Esophagus squamous epithelium (tissue), 5 donors: ENCODE measurements around the gene TSHZ2. TPM values are rescaled to one million over a fixed set of nuclear protein-coding genes. Genes with fewer than 3 reads are reported as not detected.

ENCODE experiments used
- DNase-seq: peaks from one replicate; lab custom pipeline; 2025; lab: John Stamatoyannopoulos, UW
- H3K27ac ChIP-seq, 4 donors: fragments of 200-600 bp; sonication (generic); one replicate each; pipeline ENCODE4 v1.5.1; 2016 to 2019; ENCODE audit warnings: mild to moderate bottlenecking in 1 of 4
- H3K27me3 ChIP-seq, 4 donors: fragments of 200-600 bp; sonication (generic); 1 replicate in 3 of 4; 2 replicates in 1 of 4; pipeline versions ENCODE4 v1.5.1 to v1.6.0; 2017 to 2021; ENCODE audit warnings: antibody characterized with exemption in 1 of 4
- H3K36me3 ChIP-seq, 3 donors: fragments of 200-600 bp; sonication (generic); one replicate each; pipeline ENCODE4 v1.5.1; 2016 to 2019
- H3K4me1 ChIP-seq, 3 donors: fragments of 200-600 bp; sonication (generic); one replicate each; pipeline ENCODE4 v1.5.1; 2017 to 2019
- H3K4me3 ChIP-seq, 4 donors: fragments of 200-600 bp; sonication (generic); 1 replicate in 3 of 4; 2 replicates in 1 of 4; pipeline ENCODE4 v1.5.1; 2016 to 2019; ENCODE audit warnings: mild to moderate bottlenecking in 2 of 4, moderate library complexity in 1 of 4
- H3K9me3 ChIP-seq, 3 donors: fragments of 200-600 bp; sonication (generic); one replicate each; pipeline ENCODE4 v1.5.1; 2016 to 2019
- CTCF ChIP-seq, 6 experiments: fragments of 450-650 bp in 4 of 6; fragments of 200-600 bp in 2 of 6; sonication (generic) in 2 of 6; IDR thresholded peaks; one replicate each; pipeline ENCODE4 v1.5.1; 2016 to 2019; ENCODE audit warnings: antibody characterized with exemption in 6 of 6, mild to moderate bottlenecking in 4 of 6, moderate library complexity in 4 of 6
- POLR2A ChIP-seq, 4 donors: fragments of 450-650 bp; IDR thresholded peaks; one replicate each; pipeline ENCODE4 v1.6.1; 2017; ENCODE audit warnings: antibody characterized with exemption in 4 of 4, mild to moderate bottlenecking in 4 of 4, moderate library complexity in 3 of 4
- WGBS, 2 donors: methylation state at CpG; one replicate each; pipeline ENCODE4 v1.1.5; 2018; 5-methylcytosine and 5-hydroxymethylcytosine counted together
- intact Hi-C: fragments of 100-400 bp; cut with DNase I; formaldehyde crosslinking; loops from one replicate; pipeline ENCODE4 v1.15.0; 2022
- total RNA-seq, 4 donors: library from RNA; depleted of rRNA; stranded (reverse); fragments of >200 nt; gene quantifications; one replicate each; pipeline ENCODE4 v1.1.0, GENCODE V29; 2016
- donor health status: DM: yes; HTN: yes; CAD: no.

TSHZ2 gene
- total RNA-seq, 4 donors from 2014 or later: 4.7 to 22.0 (median 12.9) TPM

GRCh38 chr20:52941808-52942207 lies 30.4 kb upstream of the TSHZ2 start:
- H3K27me3 ChIP-seq: no peaks in the 10 kb centered on the region
- WGBS, 2 donors: 73 to 74% methylated on average over 3 of the region's 3 CpGs
- H3K9me3 ChIP-seq: no peaks in the 10 kb centered on the region
- TF ChIP-seq POLR2A (IDR thresholded peaks at IDR 0.05) (no peak), CTCF (IDR thresholded peaks at IDR 0.05) (no peak)
- intact Hi-C loops: no loop called here
- peaks cover 0 to 24% (median 4%) of the 10 kb centered on the region in 3 donors for H3K4me1 ChIP-seq
- no peak for DNase-seq
- H3K27ac ChIP-seq: no peak overlapping the region
- H3K4me3 ChIP-seq: no peak overlapping the region
- H3K36me3 ChIP-seq: no peaks in the 10 kb centered on the region

GRCh38 chr20:52943185-52943841 lies 28.8 kb upstream of the TSHZ2 start:
- peak overlapping the region in 2 of 4 donors; percentile 49 to 60 for H3K27ac ChIP-seq
- DNase-seq: no peak
- no peaks in the 10 kb centered on the region for H3K27me3 ChIP-seq
- no peaks in the 10 kb centered on the region for H3K9me3 ChIP-seq
- H3K4me1 ChIP-seq: peaks cover 0 to 24% (median 4%) of the 10 kb centered on the region in 3 donors
- no peaks in the 10 kb centered on the region for H3K36me3 ChIP-seq
- no peak overlapping the region for H3K4me3 ChIP-seq
- WGBS, 2 donors: 23 to 36% methylated on average over 2 of the region's 2 CpGs
- intact Hi-C loops: no loop called here
- TF ChIP-seq CTCF (IDR thresholded peaks at IDR 0.05) (no peak), POLR2A (IDR thresholded peaks at IDR 0.05) (no peak)

DNA sequence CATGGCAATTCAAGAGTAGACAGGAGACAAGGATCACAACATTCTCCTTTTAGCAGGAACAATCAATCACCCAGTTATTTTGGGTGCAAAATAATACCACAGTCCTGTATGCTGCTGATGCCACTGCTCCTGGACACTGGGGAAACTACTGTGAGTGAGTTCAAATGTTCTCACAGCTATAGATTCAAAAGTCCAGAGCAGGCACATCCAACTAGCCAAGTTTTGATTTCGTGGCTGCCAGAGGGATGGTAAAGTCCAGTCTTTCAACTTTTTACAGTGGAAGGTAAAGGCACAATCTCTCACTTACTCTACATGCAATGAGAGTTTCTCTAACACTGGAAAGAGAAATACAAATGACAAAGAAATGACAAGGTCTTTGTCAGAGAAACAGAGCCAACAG lies 26.9 kb upstream of the TSHZ2 start:
- TF ChIP-seq POLR2A (IDR thresholded peaks at IDR 0.05) (no peak), CTCF (IDR thresholded peaks at IDR 0.05) (no peak)
- Histone ChIP-seq H3K27ac (no peak overlapping the region), H3K4me3 (no peak overlapping the region), H3K9me3 (no peaks in the 10 kb centered on the region), H3K4me1 (peaks cover 0 to 24% (median 4%) of the 10 kb centered on the region in 3 donors), H3K36me3 (no peaks in the 10 kb centered on the region), H3K27me3 (no peaks in the 10 kb centered on the region)
- intact Hi-C loops: no loop called here
- DNase-seq: no peak
- WGBS, 2 donors: 57 to 62% methylated on average over 1 of the region's 1 CpG

GRCh38 chr20:52945862-52946522 lies 26.2 kb upstream of the TSHZ2 start:
- intact Hi-C loops: no loop called here
- Histone ChIP-seq H3K27me3 (no peaks in the 10 kb centered on the region), H3K4me3 (no peak overlapping the region), H3K27ac (no peak overlapping the region), H3K36me3 (no peaks in the 10 kb centered on the region), H3K4me1 (peaks cover 0 to 24% (median 4%) of the 10 kb centered on the region in 3 donors), H3K9me3 (no peaks in the 10 kb centered on the region)
- WGBS, 2 donors: 33 to 43% methylated on average over 2 of the region's 2 CpGs
- TF ChIP-seq CTCF (IDR thresholded peaks at IDR 0.05): no peak
- TF ChIP-seq POLR2A (IDR thresholded peaks at IDR 0.05): no peak
- DNase-seq: no peak

- WGBS, 2 donors: 86 to 91% methylated on average over 1 of the region's 1 CpG
- TF ChIP-seq POLR2A (IDR thresholded peaks at IDR 0.05): no peak
- no peak for TF ChIP-seq CTCF (IDR thresholded peaks at IDR 0.05)
- Histone ChIP-seq H3K9me3 (no peaks in the 10 kb centered on the region), H3K27me3 (no peaks in the 10 kb centered on the region), H3K27ac (no peak overlapping the region), H3K36me3 (no peaks in the 10 kb centered on the region), H3K4me3 (no peak overlapping the region), H3K4me1 (peaks cover 0 to 15% (median 0%) of the 10 kb centered on the region in 3 donors)
- DNase-seq: no peak
- intact Hi-C loops: no loop called here
Measured at GRCh38 chr20:52948491-52948890, 23.7 kb upstream of the TSHZ2 start.
